Gastrocnemius medialis (tissue), 4 donors: ENCODE data around the gene CDKN3. TPM values are rescaled to one million over a fixed set of nuclear protein-coding genes. Genes with fewer than 3 reads are reported as not detected.
"Not testable (repeated sequence)": the region's sequence is repeated elsewhere in the genome, so short reads cannot be mapped to it uniquely, and the experiment has no call there.

ENCODE experiments used
- ATAC-seq, 2 donors: fragments of 150-250 bp; one replicate each; pipeline ENCODE4 v1.9.1; 2016
- DNase-seq, 2 donors: peaks; one replicate each; pipeline ENCODE4 v3.0.0-alpha.2; 2019
- H3K27ac ChIP-seq, 4 donors: fragments of 200-600 bp; sonication (generic); 1 replicate in 1 of 4; 2 replicates in 3 of 4; pipeline ENCODE4 v1.5.1; 2016 to 2018; ENCODE audit warnings: mild to moderate bottlenecking in 2 of 4, moderate library complexity in 1 of 4
- H3K27me3 ChIP-seq, 3 donors: fragments of 200-600 bp; sonication (generic) in 2 of 3; 1 replicate in 1 of 3; 2 replicates in 2 of 3; pipeline versions ENCODE4 v1.5.1 to v1.6.0; 2016 to 2019; ENCODE audit warnings: mild to moderate bottlenecking in 1 of 3, moderate library complexity in 1 of 3
- H3K36me3 ChIP-seq, 2 donors: fragments of 200-600 bp; sonication (generic) in 1 of 2; one replicate each; pipeline ENCODE4 v1.5.1; 2017 to 2018
- H3K4me1 ChIP-seq, 2 donors: fragments of 200-600 bp; sonication (generic) in 1 of 2; one replicate each; pipeline ENCODE4 v1.5.1; 2016 to 2017; ENCODE audit warnings: mild to moderate bottlenecking in 2 of 2
- H3K4me3 ChIP-seq, 4 donors: fragments of 200-600 bp; sonication (generic) in 3 of 4; 1 replicate in 1 of 4; 2 replicates in 3 of 4; pipeline ENCODE4 v1.5.1; 2016 to 2019; ENCODE audit warnings: mild to moderate bottlenecking in 2 of 4
- H3K9me3 ChIP-seq, 3 donors: fragments of 200-600 bp; sonication (generic) in 2 of 3; 1 replicate in 1 of 3; 2 replicates in 2 of 3; pipeline ENCODE4 v1.5.1; 2016 to 2019
- CTCF ChIP-seq, 5 experiments: fragments of 450-650 bp in 3 of 5; fragments of 200-600 bp in 2 of 5; sonication (generic) in 2 of 5; IDR thresholded peaks in 4 of 5; conservative IDR thresholded peaks in 1 of 5; 1 replicate in 4 of 5; 2 replicates in 1 of 5; pipeline ENCODE4 v1.5.1; 2016 to 2019; ENCODE audit warnings: antibody characterized with exemption in 5 of 5, mild to moderate bottlenecking in 3 of 5, moderate library complexity in 3 of 5
- POLR2A ChIP-seq, 2 donors: fragments of 450-650 bp; IDR thresholded peaks; one replicate each; pipeline ENCODE4 v1.6.1; 2017; ENCODE audit warnings: antibody characterized with exemption in 2 of 2, mild to moderate bottlenecking in 2 of 2, moderate library complexity in 2 of 2
- in situ Hi-C, 4 donors: fragments of 200-750 bp; cut with MboI; loops; one replicate each; pipeline versions ENCODE4 v1.15.0 to v1.8.0; 2017; ENCODE audit warnings: low sequenced_read_pairs in 4 of 4
- intact Hi-C: fragments of 100-400 bp; cut with DNase I; formaldehyde crosslinking; loops from one replicate; pipeline ENCODE4 v1.15.1; 2023; ENCODE audit warnings: low total_unique reads
- total RNA-seq, 4 donors: library from RNA; depleted of rRNA; stranded (reverse); fragments of >200 nt; gene quantifications; one replicate each; pipeline versions ENCODE4 v1.1.0 to v1.2.3, GENCODE V29; 2016

CDKN3 gene
- total RNA-seq, 4 donors from 2014 or later: 1.2 to 5.1 (median 1.6) TPM

GRCh38 chr14:54394596-54394995 lies 2.2 kb upstream of the CDKN3 start:
- intact Hi-C loops: no loop called here
- TF ChIP-seq POLR2A (IDR thresholded peaks at IDR 0.05) (no peak), CTCF (IDR thresholded peaks at IDR 0.05 in 4 of 5, conservative IDR thresholded peaks at IDR 0.05 in 1 of 5) (no peak)
- ATAC-seq (no peak), DNase-seq (no peak)
- Histone ChIP-seq H3K9me3 (no peaks in the 10 kb centered on the region), H3K4me3 (no peak overlapping the region), H3K4me1 (peaks cover 3 to 12% of the 10 kb centered on the region in 2 donors), H3K27ac (no peak overlapping the region), H3K36me3 (no peaks in the 10 kb centered on the region), H3K27me3 (no peaks in the 10 kb centered on the region)
- in situ Hi-C loops: no loop called here

GRCh38 chr14:54395284-54395683 lies 1.5 kb upstream of the CDKN3 start:
- peaks cover 3 to 12% of the 10 kb centered on the region in 2 donors for H3K4me1 ChIP-seq
- H3K27ac ChIP-seq: no peak overlapping the region
- no peaks in the 10 kb centered on the region for H3K36me3 ChIP-seq
- H3K27me3 ChIP-seq: no peaks in the 10 kb centered on the region
- no peak overlapping the region for H3K4me3 ChIP-seq
- no peak for ATAC-seq
- no peak for DNase-seq
- in situ Hi-C loops: no loop called here
- intact Hi-C loops: no loop called here
- no peaks in the 10 kb centered on the region for H3K9me3 ChIP-seq
- no peak for TF ChIP-seq CTCF (IDR thresholded peaks at IDR 0.05 in 4 of 5, conservative IDR thresholded peaks at IDR 0.05 in 1 of 5)

GRCh38 chr14:54395716-54396115 lies 1.1 kb upstream of the CDKN3 start:
- Histone ChIP-seq H3K4me3 (no peak overlapping the region), H3K27me3 (no peaks in the 10 kb centered on the region), H3K36me3 (no peaks in the 10 kb centered on the region), H3K9me3 (no peaks in the 10 kb centered on the region), H3K27ac (no peak overlapping the region), H3K4me1 (peaks cover 3 to 12% of the 10 kb centered on the region in 2 donors)
- TF ChIP-seq CTCF (IDR thresholded peaks at IDR 0.05 in 4 of 5, conservative IDR thresholded peaks at IDR 0.05 in 1 of 5) (no peak), POLR2A (IDR thresholded peaks at IDR 0.05) (no peak)
- DNase-seq (no peak), ATAC-seq (no peak)
- intact Hi-C loops (loop anchor here (1.0 kb wide), 1 partner anchor 46 kb away; the partner anchor contains the start of gene CNIH1), in situ Hi-C loops (no loop called here)

GRCh38 chr14:54396183-54396492 lies 669 bp upstream of the CDKN3 start:
- peaks cover 3 to 12% of the 10 kb centered on the region in 2 donors for H3K4me1 ChIP-seq
- no peaks in the 10 kb centered on the region for H3K9me3 ChIP-seq
- intact Hi-C loops (loop anchor here (1.0 kb wide), 1 partner anchor 45 kb away; the partner anchor contains the start of gene CNIH1), in situ Hi-C loops (no loop called here)
- H3K36me3 ChIP-seq: no peaks in the 10 kb centered on the region
- peak overlapping the region in 2 of 4 donors; percentile 30 to 31 for H3K27ac ChIP-seq
- TF ChIP-seq POLR2A (IDR thresholded peaks at IDR 0.05) (no peak), CTCF (IDR thresholded peaks at IDR 0.05 in 4 of 5, conservative IDR thresholded peaks at IDR 0.05 in 1 of 5) (no peak)
- no peaks in the 10 kb centered on the region for H3K27me3 ChIP-seq
- H3K4me3 ChIP-seq: peak overlapping the region; percentile 73 to 83 (median 78)
- no peak for DNase-seq
- no peak for ATAC-seq

- H3K4me3 ChIP-seq: no peak overlapping the region
- intact Hi-C loops (no loop called here), in situ Hi-C loops (no loop called here)
- H3K4me1 ChIP-seq: peaks cover 3 to 12% of the 10 kb centered on the region in 2 donors
- ATAC-seq (no peak), DNase-seq (no peak)
- H3K9me3 ChIP-seq: no peaks in the 10 kb centered on the region
- H3K27ac ChIP-seq: no peak overlapping the region
- H3K27me3 ChIP-seq: no peaks in the 10 kb centered on the region
- TF ChIP-seq CTCF (IDR thresholded peaks at IDR 0.05 in 4 of 5, conservative IDR thresholded peaks at IDR 0.05 in 1 of 5): no peak
- TF ChIP-seq POLR2A (IDR thresholded peaks at IDR 0.05): no peak
- H3K36me3 ChIP-seq: no peaks in the 10 kb centered on the region
These were observed 2.8 kb downstream of the CDKN3 start for GRCh38 chr14:54399560-54399959.

GRCh38 chr14:54403401-54404005 lies 6.7 kb downstream of the CDKN3 start:
- H3K36me3 ChIP-seq, in situ Hi-C loops, ATAC-seq, intact Hi-C loops, DNase-seq, H3K9me3 ChIP-seq, H3K4me1 ChIP-seq, H3K27ac ChIP-seq, H3K27me3 ChIP-seq, H3K4me3 ChIP-seq: not testable (repeated sequence)
